GM20000 (cell line): ENCODE measurements around the gene COL4A2.

ENCODE experiments used
- DNase-seq: peaks from one replicate; pipeline ENCODE4 v3.0.0; 2012; ENCODE audit warnings: low spot score
- CTCF ChIP-seq: IDR thresholded peaks from 2 replicates; pipeline ENCODE4 v1.5.1; 2012; ENCODE audit warnings: mild to moderate bottlenecking, control low read depth; ENCODE audit errors: extremely low read depth, missing control alignments

Gene COL4A2

DNA sequence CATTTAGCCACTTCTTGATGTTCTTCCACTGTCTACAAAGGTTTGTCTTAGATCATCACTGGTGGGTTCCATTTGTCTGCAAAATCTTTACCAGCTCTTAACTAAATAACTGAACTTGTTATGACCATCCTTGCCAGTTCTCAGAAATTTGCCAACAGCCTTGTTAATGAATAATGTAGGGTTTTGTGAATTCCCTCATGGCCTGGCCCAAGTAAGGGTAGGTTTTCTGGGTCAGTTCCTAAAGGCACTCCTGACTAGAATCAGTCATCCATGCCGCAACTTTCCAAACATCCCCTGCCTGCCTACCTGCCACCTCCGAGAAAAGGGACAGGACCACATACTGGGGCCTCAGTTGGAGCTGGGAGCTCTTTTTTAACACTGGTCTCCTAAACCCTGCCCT, 4.1 kb upstream of the COL4A2 start:
- TF ChIP-seq CTCF = no peak
- DNase-seq = no peak

DNA sequence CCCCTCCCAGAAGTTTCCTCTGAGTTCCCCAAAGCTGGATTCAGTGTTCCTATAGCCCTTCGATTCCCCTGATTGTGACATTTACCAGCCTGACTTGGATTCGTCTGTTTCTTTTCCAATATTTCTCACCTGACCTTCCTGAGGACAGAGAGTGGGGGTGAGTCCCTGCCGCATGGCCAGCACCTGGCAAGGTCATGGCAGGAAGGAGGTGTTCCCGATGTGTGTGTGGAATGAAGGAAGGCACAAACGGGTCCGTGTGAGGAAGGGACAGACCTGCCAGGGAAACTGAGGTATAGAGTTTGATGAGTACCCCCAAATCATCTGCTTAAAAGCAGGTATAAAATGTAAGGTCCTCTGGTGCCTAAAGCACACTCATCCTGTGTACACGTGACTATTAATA, 3.4 kb upstream of the COL4A2 start:
- DNase-seq = no peak
- TF ChIP-seq CTCF = no peak

GRCh38 chr13:110304256-110304655, 2.8 kb upstream of the COL4A2 start:
- no peak for TF ChIP-seq CTCF
- DNase-seq = no peak

GRCh38 chr13:110305001-110305400, 2.1 kb upstream of the COL4A2 start:
- no peak for DNase-seq
- no peak for TF ChIP-seq CTCF

GRCh38 chr13:110305544-110305943, 1.5 kb upstream of the COL4A2 start:
- no peak for TF ChIP-seq CTCF
- DNase-seq = no peak

GRCh38 chr13:110305949-110306339, 1.1 kb upstream of the COL4A2 start:
- no peak for DNase-seq
- TF ChIP-seq CTCF = no peak

DNA sequence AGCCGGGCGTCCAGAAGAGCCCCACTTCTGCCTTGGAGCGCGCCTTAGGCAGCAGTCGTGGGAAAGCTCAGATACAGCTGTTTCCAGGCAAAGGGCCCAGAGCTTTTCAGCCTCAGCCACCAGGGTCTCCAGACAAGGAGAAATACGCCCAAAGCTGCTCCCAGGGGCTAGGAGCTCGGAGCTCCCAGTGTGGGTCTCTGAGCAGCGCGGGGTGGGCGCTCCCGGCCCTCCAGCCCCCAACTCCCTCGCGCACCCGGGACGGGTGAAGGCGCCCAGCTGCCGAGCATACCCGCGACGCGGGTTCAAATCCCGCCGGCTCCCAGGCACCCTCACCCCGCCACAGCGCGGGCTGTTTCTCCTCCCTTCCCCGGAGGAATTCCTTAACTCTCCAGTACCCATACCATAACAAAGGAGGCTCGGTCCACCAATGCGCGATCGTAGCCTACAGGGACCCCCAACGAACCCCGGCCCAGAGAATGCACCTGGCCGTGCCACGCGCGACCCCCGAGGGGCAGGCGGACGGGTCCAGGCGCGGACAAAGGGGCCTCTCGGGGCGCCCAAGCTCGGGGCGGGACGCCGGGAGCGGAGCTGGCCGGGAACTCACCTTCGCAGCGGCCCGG, 634 bp upstream of the COL4A2 start:
- no peak for TF ChIP-seq CTCF
- DNase-seq = no peak
